Esophagus muscularis mucosa (tissue), 4 donors: Measurements from ENCODE around the gene NALCN.

ENCODE experiments used
- EP300 ChIP-seq: sonication (generic); formaldehyde crosslinking; IDR thresholded peaks from one replicate; pipeline ENCODE4 v1.6.1; 2017; ENCODE audit warnings: antibody characterized with exemption
- POLR2A ChIP-seq: fragments of 450-650 bp; IDR thresholded peaks from one replicate; pipeline ENCODE4 v1.6.1; 2017; ENCODE audit warnings: antibody characterized with exemption, moderate library complexity, mild to moderate bottlenecking, low read depth
- POLR2AphosphoS5 ChIP-seq, 2 donors: sonication (generic); formaldehyde crosslinking; IDR thresholded peaks; one replicate each; pipeline ENCODE4 v1.6.1; 2017; ENCODE audit warnings: antibody characterized with exemption in 2 of 2
- TF ChIP-seq, protein P1 (sequence below), 3 experiments: fragments of 200-600 bp in 2 of 3; fragments of 450-650 bp in 1 of 3; sonication (generic) in 2 of 3; IDR thresholded peaks; one replicate each; pipeline ENCODE4 v1.5.1; 2017 to 2019; ENCODE audit warnings: antibody characterized with exemption in 3 of 3, mild to moderate bottlenecking in 2 of 3, moderate library complexity in 1 of 3

GRCh38 chr13:101406791-101407190, 9.5 kb downstream of the NALCN start:
- TF ChIP-seq, protein P1, sequence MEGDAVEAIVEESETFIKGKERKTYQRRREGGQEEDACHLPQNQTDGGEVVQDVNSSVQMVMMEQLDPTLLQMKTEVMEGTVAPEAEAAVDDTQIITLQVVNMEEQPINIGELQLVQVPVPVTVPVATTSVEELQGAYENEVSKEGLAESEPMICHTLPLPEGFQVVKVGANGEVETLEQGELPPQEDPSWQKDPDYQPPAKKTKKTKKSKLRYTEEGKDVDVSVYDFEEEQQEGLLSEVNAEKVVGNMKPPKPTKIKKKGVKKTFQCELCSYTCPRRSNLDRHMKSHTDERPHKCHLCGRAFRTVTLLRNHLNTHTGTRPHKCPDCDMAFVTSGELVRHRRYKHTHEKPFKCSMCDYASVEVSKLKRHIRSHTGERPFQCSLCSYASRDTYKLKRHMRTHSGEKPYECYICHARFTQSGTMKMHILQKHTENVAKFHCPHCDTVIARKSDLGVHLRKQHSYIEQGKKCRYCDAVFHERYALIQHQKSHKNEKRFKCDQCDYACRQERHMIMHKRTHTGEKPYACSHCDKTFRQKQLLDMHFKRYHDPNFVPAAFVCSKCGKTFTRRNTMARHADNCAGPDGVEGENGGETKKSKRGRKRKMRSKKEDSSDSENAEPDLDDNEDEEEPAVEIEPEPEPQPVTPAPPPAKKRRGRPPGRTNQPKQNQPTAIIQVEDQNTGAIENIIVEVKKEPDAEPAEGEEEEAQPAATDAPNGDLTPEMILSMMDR (IDR thresholded peaks at IDR 0.05), result no peak
- TF ChIP-seq POLR2AphosphoS5 (IDR thresholded peaks at IDR 0.05), result no peak
- no peak for TF ChIP-seq POLR2A
- no peak for TF ChIP-seq EP300
